Measurements from ENCODE around the gene PCDH9.

GRCh38 chr13:66795636-66796035 lies 434.5 kb downstream of the PCDH9 start:
- TF ChIP-seq, protein P1, sequence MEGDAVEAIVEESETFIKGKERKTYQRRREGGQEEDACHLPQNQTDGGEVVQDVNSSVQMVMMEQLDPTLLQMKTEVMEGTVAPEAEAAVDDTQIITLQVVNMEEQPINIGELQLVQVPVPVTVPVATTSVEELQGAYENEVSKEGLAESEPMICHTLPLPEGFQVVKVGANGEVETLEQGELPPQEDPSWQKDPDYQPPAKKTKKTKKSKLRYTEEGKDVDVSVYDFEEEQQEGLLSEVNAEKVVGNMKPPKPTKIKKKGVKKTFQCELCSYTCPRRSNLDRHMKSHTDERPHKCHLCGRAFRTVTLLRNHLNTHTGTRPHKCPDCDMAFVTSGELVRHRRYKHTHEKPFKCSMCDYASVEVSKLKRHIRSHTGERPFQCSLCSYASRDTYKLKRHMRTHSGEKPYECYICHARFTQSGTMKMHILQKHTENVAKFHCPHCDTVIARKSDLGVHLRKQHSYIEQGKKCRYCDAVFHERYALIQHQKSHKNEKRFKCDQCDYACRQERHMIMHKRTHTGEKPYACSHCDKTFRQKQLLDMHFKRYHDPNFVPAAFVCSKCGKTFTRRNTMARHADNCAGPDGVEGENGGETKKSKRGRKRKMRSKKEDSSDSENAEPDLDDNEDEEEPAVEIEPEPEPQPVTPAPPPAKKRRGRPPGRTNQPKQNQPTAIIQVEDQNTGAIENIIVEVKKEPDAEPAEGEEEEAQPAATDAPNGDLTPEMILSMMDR (IDR thresholded peaks at IDR 0.05; ENCODE audit: low read length): no peak
- no peak for TF ChIP-seq EZH2 (IDR thresholded peaks at IDR 0.05; ENCODE audit: borderline replicate concordance, low read length)

Data from OCI-LY1 (cell line).